Esophagus squamous epithelium (tissue), 4 donors: ENCODE measurements around the gene DHRS4.

ENCODE experiments used
- CTCF ChIP-seq, 6 experiments: fragments of 450-650 bp in 4 of 6; fragments of 200-600 bp in 2 of 6; sonication (generic) in 2 of 6; IDR thresholded peaks; one replicate each; pipeline ENCODE4 v1.5.1; 2016 to 2019; ENCODE audit warnings: antibody characterized with exemption in 6 of 6, mild to moderate bottlenecking in 4 of 6, moderate library complexity in 4 of 6
- POLR2A ChIP-seq, 4 donors: fragments of 450-650 bp; IDR thresholded peaks; one replicate each; pipeline ENCODE4 v1.6.1; 2017; ENCODE audit warnings: antibody characterized with exemption in 4 of 4, mild to moderate bottlenecking in 4 of 4, moderate library complexity in 3 of 4

GRCh38 chr14:23936084-23936829 lies 17.3 kb upstream of the DHRS4 start:
- TF ChIP-seq CTCF (IDR thresholded peaks at IDR 0.05) (no peak), POLR2A (IDR thresholded peaks at IDR 0.05) (no peak)
